GM18505 (cell line): Measurements from ENCODE around the gene ELL2.
"Not testable (repeated sequence)": the region's sequence is repeated elsewhere in the genome, so short reads cannot be mapped to it uniquely, and the experiment has no call there.

ENCODE experiments used
- ATAC-seq: cut with Tn5 transposase; IDR thresholded peaks from one replicate; pipeline ENCODE4 v1.9.1; 2021; ENCODE audit not compliant: unreplicated experiment
- POLR2A ChIP-seq: IDR thresholded peaks from 4 replicates; pipeline ENCODE4 v1.6.1; 2011; ENCODE audit warnings: borderline replicate concordance; ENCODE audit not compliant: insufficient read depth, insufficient read length; ENCODE audit errors: extremely low read depth

ELL2 gene

DNA sequence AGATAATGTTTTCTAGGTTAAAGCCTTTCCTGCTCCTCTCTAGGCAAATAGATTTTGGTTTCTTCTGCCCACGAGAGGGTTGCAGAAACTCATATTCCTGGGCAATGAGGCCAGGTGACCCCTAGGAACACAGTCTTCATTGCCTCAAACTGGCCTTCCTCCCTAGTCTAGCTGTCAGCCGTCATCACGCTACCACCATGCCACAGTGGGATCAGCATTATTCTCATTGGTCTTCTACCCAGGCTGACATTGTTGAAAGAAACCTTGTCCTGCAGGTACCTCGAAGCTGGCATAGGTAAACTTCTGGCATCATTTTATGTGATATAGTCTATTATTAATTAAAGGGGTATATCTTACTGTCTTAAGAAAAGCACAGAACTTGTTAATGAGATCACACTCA, 51.1 kb downstream of the ELL2 start:
- no peak for TF ChIP-seq POLR2A
- no peak for ATAC-seq

- TF ChIP-seq POLR2A: no peak
- no peak for ATAC-seq
Observed at GRCh38 chr5:95909738-95910137, 51.9 kb downstream of the ELL2 start.

GRCh38 chr5:95908799-95909198, 52.9 kb downstream of the ELL2 start:
- TF ChIP-seq POLR2A: no peak
- ATAC-seq: no peak

GRCh38 chr5:95907740-95908706, 53.6 kb downstream of the ELL2 start:
- ATAC-seq: no peak
- no peak for TF ChIP-seq POLR2A

- TF ChIP-seq POLR2A: no peak
- no peak for ATAC-seq
Observed at GRCh38 chr5:95907067-95907705, 54.5 kb downstream of the ELL2 start.

GRCh38 chr5:95906398-95906797, 55.3 kb downstream of the ELL2 start:
- ATAC-seq: not testable (repeated sequence)

DNA sequence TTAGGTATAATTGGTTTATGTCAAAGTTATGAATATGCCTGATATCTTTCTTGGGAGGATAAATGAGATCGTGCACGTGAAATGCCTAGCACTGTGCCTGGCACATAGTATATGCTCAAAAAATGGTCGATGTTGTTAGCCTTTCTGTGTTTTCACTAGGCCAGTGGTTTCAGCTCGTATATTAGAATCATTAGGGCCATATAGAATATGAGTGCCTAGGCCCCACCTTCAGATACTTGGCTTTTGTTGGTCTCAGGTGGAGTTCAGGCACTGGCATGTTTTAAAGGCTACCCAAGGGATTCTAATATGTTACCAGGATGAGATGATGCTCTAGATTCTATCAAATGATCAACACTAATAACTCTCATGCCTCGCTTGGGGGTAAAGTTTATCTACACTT, 56.8 kb downstream of the ELL2 start:
- no peak for ATAC-seq
- TF ChIP-seq POLR2A: no peak

DNA sequence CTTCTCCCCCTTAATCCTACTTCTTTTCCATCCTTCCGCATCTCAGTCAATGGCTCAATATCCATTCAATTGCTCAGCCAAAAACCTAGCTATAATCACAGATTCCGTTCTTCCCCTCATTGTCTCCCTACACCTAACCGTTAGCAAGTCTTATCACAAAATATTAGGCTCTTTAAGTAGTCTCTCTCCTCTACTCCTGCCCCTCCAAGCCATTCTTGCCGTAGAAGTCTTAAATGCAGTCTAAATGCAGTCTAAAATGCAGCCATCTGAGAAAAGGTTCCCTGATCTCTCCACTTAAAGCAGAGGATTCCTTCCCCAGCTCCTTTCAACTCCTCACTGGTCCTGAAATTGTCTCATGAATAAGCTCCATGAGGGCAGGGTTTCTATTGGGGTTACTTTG, 57.8 kb downstream of the ELL2 start:
- no peak for TF ChIP-seq POLR2A
- no peak for ATAC-seq

DNA sequence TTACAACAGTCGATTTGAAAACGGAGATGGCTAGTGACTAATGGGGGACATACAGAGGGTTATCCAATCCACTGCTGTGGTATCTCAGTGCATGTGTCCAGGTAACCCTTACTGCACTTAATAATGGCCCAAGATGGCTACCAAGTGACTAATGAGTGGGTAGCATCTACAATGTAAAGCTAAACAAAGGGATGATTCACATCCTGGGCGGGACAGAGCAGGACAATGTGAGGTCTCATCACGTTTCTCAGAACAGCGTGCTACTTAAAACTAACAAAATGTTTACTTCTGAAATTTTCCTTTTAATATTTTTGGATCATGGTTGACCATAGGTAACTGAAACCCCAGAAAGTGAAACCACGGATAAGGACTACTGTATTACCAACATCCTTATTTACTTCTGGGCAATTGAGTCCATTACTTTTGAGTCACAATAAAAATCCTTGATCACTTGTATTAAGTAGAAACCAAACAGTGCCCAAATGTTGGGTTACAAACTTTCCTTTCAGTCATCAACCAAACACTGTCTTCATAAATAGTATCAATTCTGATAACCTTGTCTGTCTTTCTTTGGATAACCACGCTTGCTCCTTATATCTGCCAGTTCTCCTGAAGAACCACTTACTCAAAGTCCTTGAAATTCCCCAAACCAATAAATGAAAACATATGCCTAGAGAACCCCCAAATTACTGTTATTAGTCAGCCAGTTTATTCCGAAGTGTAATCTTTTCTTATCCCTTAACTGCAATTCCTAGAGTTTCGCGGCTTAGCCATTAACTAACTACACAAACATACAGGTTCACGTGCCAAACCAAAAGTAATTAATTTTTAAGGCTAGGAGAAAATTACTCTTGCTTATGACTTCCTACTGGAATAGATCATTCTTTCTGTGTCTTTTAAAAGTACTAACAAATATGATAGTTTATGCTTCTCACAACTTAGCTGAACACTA, 59.7 kb downstream of the ELL2 start:
- no peak for ATAC-seq
- TF ChIP-seq POLR2A: no peak

- no peak for TF ChIP-seq POLR2A
- ATAC-seq: no peak
Observed at GRCh38 chr5:95900383-95900958, 61.2 kb downstream of the ELL2 start.

GRCh38 chr5:95899829-95900228, 61.8 kb downstream of the ELL2 start:
- no peak for TF ChIP-seq POLR2A
- ATAC-seq: no peak

DNA sequence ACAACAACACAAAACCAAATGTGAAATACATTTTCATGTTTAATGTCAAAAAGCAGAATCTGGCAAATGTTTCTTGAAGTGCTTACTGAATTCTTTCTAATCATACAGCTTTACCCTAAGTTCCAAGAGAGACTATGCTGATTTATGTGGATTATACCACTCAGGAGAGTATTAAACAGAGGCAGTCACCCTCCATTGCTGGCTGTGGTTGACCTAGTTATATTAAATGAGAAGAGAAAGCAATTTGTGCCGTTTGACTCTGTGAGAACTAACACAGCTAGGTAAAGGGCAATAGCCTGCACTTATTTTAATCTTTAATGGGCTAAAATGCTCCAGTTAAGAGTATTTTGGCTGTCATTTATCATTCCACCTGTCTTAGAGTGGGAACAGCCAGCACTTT, 62.6 kb downstream of the ELL2 start:
- no peak for TF ChIP-seq POLR2A
- ATAC-seq: no peak

DNA sequence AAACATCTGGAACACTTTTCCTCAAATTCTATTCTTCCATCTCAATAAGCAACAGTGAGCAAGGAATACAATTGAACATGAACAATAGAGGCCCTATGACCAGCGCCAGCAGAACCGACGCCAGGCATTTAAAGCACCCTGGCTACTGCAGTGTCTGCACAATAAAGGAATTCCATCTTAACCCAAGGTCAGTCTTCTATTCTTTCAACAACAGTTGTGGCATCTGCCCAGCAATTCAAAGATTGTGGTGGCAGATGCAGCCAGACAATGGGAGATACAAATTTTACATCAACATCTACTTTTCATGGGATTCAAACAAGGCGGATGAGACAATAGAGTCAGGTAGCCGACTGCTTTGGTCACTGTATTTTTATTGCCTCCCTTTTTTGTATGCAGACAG, 65.9 kb downstream of the ELL2 start:
- ATAC-seq: no peak
- TF ChIP-seq POLR2A: no peak
